Fibroblast of lung (primary cell): ENCODE measurements around the gene PPM1E. TPM values are rescaled to one million over a fixed set of nuclear protein-coding genes. Genes with fewer than 3 reads are reported as not detected.

Experiments
- DNase-seq, 2 donors: peaks; one replicate each; pipeline versions ENCODE4 v3.0.0 to v3.0.0-alpha.2; 2010; ENCODE audit warnings: low read depth in 2 of 2
- H2AFZ ChIP-seq: 2 replicates; pipeline ENCODE4 v1.5.1; 2012; ENCODE audit warnings: low read length, control low read depth, inconsistent platforms
- H3K27ac ChIP-seq: 2 replicates; pipeline ENCODE4 v1.5.1; 2011; ENCODE audit warnings: low read length, control low read depth; ENCODE audit not compliant: insufficient read depth
- H3K27me3 ChIP-seq: 2 replicates; pipeline ENCODE4 v1.5.1; 2011; ENCODE audit warnings: mild to moderate bottlenecking, low read length; ENCODE audit not compliant: control insufficient read depth, insufficient read depth
- H3K36me3 ChIP-seq: 2 replicates; pipeline ENCODE4 v1.5.1; 2011; ENCODE audit warnings: low read length; ENCODE audit not compliant: control insufficient read depth, insufficient read depth
- H3K4me1 ChIP-seq: 2 replicates; pipeline ENCODE4 v1.5.1; 2011; ENCODE audit warnings: low read length; ENCODE audit not compliant: control insufficient read depth, insufficient read depth; ENCODE audit errors: extremely low read depth
- H3K4me2 ChIP-seq: 2 replicates; pipeline ENCODE4 v1.5.1; 2011; ENCODE audit warnings: low read length, control low read depth; ENCODE audit not compliant: insufficient read depth; ENCODE audit errors: extremely low read depth
- H3K4me3 ChIP-seq, 4 experiments: fragments of 200-600 bp in 1 of 4; sonication (generic) in 1 of 4; replicated peaks in 1 of 4; 2 replicates each; pipeline ENCODE4 v1.5.1; 2011 to 2016; ENCODE audit warnings: low read length in 4 of 4, low read depth in 3 of 4, mild to moderate bottlenecking in 3 of 4, control low read depth in 2 of 4, inconsistent platforms in 1 of 4, mixed read lengths in 1 of 4; ENCODE audit not compliant: insufficient read depth in 1 of 4; ENCODE audit errors: control extremely low read depth in 1 of 4
- H3K79me2 ChIP-seq: 2 replicates; pipeline ENCODE4 v1.5.1; 2012; ENCODE audit warnings: mild to moderate bottlenecking, low read length, inconsistent platforms; ENCODE audit not compliant: control insufficient read depth, insufficient read depth
- H3K9ac ChIP-seq: 2 replicates; pipeline ENCODE4 v1.5.1; 2011; ENCODE audit warnings: mild to moderate bottlenecking, low read length, control low read depth; ENCODE audit not compliant: insufficient read depth
- H3K9me3 ChIP-seq: 2 replicates; pipeline ENCODE4 v1.5.1; 2012; ENCODE audit warnings: low read depth, low read length; ENCODE audit not compliant: control insufficient read depth, insufficient read depth
- H4K20me1 ChIP-seq: 2 replicates; pipeline ENCODE4 v1.5.1; 2011; ENCODE audit warnings: low read length; ENCODE audit not compliant: control insufficient read depth, insufficient read depth; ENCODE audit errors: extremely low read depth
- CTCF ChIP-seq, 2 donors: IDR thresholded peaks in 1 of 2; conservative IDR thresholded peaks in 1 of 2; 1 replicate in 1 of 2; 2 replicates in 1 of 2; pipeline ENCODE4 v1.5.1; 2011 to 2012; ENCODE audit warnings: low read length in 2 of 2, control low read depth in 1 of 2, inconsistent platforms in 1 of 2, low read depth in 1 of 2, mild to moderate bottlenecking in 1 of 2
- EZH2 ChIP-seq: IDR thresholded peaks from 2 replicates; pipeline ENCODE4 v1.5.1; 2012; ENCODE audit warnings: low read length, control low read depth, mild to moderate bottlenecking; ENCODE audit errors: missing control alignments
- polyA plus RNA-seq, 2 donors: library from polyadenylated mRNA; depleted of rRNA in 1 of 2; stranded (reverse) in 1 of 2; unstranded in 1 of 2; fragments of >200 nt; gene quantifications; 2 replicates each; pipeline ENCODE4 v1.2.1, GENCODE V29; 2011 to 2012; ENCODE audit warnings: missing spikeins in 1 of 2
- total RNA-seq: library from RNA; depleted of rRNA; stranded (reverse); fragments of >200 nt; gene quantifications from 2 replicates; pipeline ENCODE4 v1.2.1, GENCODE V29; 2014

PPM1E gene
- total and polyA plus RNA-seq, 2 donors (not counting 1 experiment from before 2014, with no cell fraction given) = 0.02 to 0.50 TPM

DNA sequence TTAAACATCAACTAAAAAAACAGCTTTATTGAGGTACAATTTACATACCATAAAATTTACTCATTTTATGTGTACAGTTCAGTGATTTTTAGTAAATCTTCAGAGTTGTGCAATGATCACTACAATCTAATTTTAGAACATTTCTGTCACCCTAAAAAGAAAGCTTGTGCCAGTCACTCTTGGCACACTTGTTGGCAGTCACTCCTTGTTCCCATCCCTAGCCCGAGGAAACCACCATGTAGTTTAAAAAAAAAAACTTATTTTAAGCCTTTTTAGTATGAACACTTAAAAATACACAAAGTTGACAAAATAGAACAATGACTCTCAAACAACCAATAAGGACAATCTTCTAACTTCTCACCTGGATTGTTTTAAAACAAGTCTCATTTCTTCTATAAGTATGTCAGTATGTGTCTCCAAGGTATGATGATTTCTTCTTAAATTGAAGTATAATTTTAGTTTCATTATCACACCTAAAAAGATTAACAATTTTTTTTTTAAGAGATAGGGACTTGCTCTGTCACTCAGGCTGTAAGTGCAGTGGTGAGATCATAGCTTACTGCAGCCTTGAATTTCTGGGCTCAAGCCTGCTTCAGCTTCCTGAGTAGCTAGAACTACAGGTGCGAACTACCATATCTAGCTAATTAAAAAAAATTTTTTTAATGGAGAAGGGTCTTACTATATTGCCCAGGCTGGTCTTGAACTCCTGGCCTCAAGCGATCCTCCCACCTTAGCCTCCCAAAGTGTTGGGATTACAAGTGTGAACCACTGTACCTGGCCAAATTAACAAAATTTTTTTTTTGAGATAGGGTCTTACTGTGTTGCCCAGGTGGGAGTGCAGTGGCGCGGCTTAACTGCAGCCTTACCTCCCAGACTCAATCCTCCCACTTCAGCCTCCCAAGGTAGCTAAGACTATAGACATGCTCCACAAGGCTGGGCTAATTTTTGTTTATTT, 53.2 kb downstream of the PPM1E start:
- H3K4me1 ChIP-seq = no peaks in the 10 kb centered on the region
- DNase-seq = no peak
- H4K20me1 ChIP-seq = no peaks in the 10 kb centered on the region
- H3K27me3 ChIP-seq = no peaks in the 10 kb centered on the region
- H3K27ac ChIP-seq = no peak overlapping the region
- no peaks in the 10 kb centered on the region for H3K79me2 ChIP-seq
- no peaks in the 10 kb centered on the region for H3K9me3 ChIP-seq
- H2AFZ ChIP-seq = no peak overlapping the region
- no peak overlapping the region for H3K9ac ChIP-seq
- no peak for TF ChIP-seq CTCF (conservative IDR thresholded peaks at IDR 0.05 in 1 of 2, IDR thresholded peaks at IDR 0.05 in 1 of 2; ENCODE audit: low read depth in 1 of 2, low read length in 2 of 2)
- no peak for TF ChIP-seq EZH2
- no peaks in the 10 kb centered on the region for H3K36me3 ChIP-seq
- H3K4me2 ChIP-seq = no peak overlapping the region
- H3K4me3 ChIP-seq = no peak overlapping the region

- H3K79me2 ChIP-seq = no peaks in the 10 kb centered on the region
- TF ChIP-seq EZH2 (no peak), CTCF (conservative IDR thresholded peaks at IDR 0.05 in 1 of 2, IDR thresholded peaks at IDR 0.05 in 1 of 2; ENCODE audit: low read depth in 1 of 2, low read length in 2 of 2) (no peak)
- H3K36me3 ChIP-seq = no peaks in the 10 kb centered on the region
- no peaks in the 10 kb centered on the region for H4K20me1 ChIP-seq
- H3K27me3 ChIP-seq = no peaks in the 10 kb centered on the region
- H3K9me3 ChIP-seq = no peaks in the 10 kb centered on the region
- H3K27ac ChIP-seq = no peak overlapping the region
- no peak overlapping the region for H3K4me2 ChIP-seq
- H3K9ac ChIP-seq = no peak overlapping the region
- H3K4me1 ChIP-seq = no peaks in the 10 kb centered on the region
- no peak for DNase-seq
- H2AFZ ChIP-seq = no peak overlapping the region
- H3K4me3 ChIP-seq = no peak overlapping the region
Observed at GRCh38 chr17:58809564-58809936, 53.9 kb downstream of the PPM1E start.

DNA sequence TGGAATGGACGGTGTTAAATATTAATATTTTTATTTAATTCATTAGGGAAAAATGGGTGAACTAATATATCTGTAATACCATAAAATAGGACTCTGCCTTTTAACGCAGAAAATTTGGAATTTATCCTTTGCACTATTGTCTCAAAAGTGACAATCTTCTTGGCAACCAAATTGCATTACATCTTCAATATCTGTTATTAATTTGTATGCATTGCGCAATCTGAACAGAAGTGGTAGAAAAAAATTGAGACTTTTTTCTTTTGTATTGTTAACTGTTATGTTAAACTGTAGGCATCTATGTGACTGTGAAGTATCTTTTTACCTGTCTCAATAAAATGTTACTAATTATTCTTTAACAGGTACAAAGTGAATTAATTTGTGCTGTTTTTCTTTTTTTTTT, 55.6 kb downstream of the PPM1E start:
- Histone ChIP-seq H3K36me3 (no peaks in the 10 kb centered on the region), H3K27ac (no peak overlapping the region), H3K27me3 (no peaks in the 10 kb centered on the region), H3K4me3 (no peak overlapping the region), H3K4me2 (no peak overlapping the region), H2AFZ (no peak overlapping the region), H3K79me2 (no peaks in the 10 kb centered on the region), H4K20me1 (no peaks in the 10 kb centered on the region), H3K9ac (no peak overlapping the region), H3K4me1 (no peaks in the 10 kb centered on the region), H3K9me3 (no peaks in the 10 kb centered on the region)
- TF ChIP-seq EZH2 (no peak), CTCF (conservative IDR thresholded peaks at IDR 0.05 in 1 of 2, IDR thresholded peaks at IDR 0.05 in 1 of 2; ENCODE audit: low read depth in 1 of 2, low read length in 2 of 2) (no peak)
- no peak for DNase-seq
